Panc1 (cell line): ENCODE measurements around the gene CMKLR1. TPM values are rescaled to one million over a fixed set of nuclear protein-coding genes. Genes with fewer than 3 reads are reported as not detected.

ENCODE experiments used
- ATAC-seq: fragments of 200-7000 bp; cut with Tn5 transposase; 2 replicates; pipeline ENCODE4 v1.9.1; 2020; ENCODE audit warnings: mild to moderate bottlenecking, moderate library complexity
- BruUV-seq: library from RNA; stranded (reverse); fragments of 400-500 nt; replicated peaks from 2 replicates; lab custom pipeline; 2021; lab: Mats Ljungman, UMichigan
- CTCF ChIA-PET: fragments of 300-600 bp; sonication (Branson Sonifier 250); formaldehyde crosslinking; loops from one replicate; lab custom pipeline; 2022; ENCODE audit warnings: antibody characterized with exemption; lab: Charles Lee
- POLR2A ChIA-PET: fragments of 300-600 bp; sonication (Branson Sonifier 250); formaldehyde crosslinking; loops from one replicate; lab custom pipeline; 2022; ENCODE audit warnings: antibody characterized with exemption; lab: Charles Lee
- DNase-seq: peaks from one replicate; pipeline ENCODE4 v3.0.0-alpha.2; 2010; ENCODE audit warnings: low read depth, low spot score
- H3K27ac ChIP-seq: 2 replicates; pipeline ENCODE4 v1.5.1; 2011; ENCODE audit warnings: mild to moderate bottlenecking, low read length, inconsistent platforms
- H3K27me3 ChIP-seq: fragments of 200-500 bp; sonication (Bioruptor generic); 2 replicates; pipeline ENCODE4 v1.6.0; 2014; ENCODE audit warnings: low read length, inconsistent platforms; ENCODE audit not compliant: control insufficient read depth, insufficient read depth
- H3K36me3 ChIP-seq: fragments of 200-500 bp; sonication (Bioruptor generic); 2 replicates; pipeline ENCODE4 v1.5.1; 2014; ENCODE audit warnings: inconsistent platforms, mild to moderate bottlenecking, low read length, moderate library complexity; ENCODE audit not compliant: control insufficient read depth, insufficient read depth
- H3K4me1 ChIP-seq: 2 replicates; pipeline ENCODE4 v1.5.1; 2011; ENCODE audit warnings: inconsistent platforms, mild to moderate bottlenecking, low read length, moderate library complexity; ENCODE audit not compliant: control insufficient read depth, insufficient read depth
- H3K4me3 ChIP-seq, 2 experiments: 2 replicates each; pipeline ENCODE4 v1.5.1; 2011 to 2012; ENCODE audit warnings: low read depth in 2 of 2, low read length in 2 of 2, mild to moderate bottlenecking in 2 of 2, inconsistent platforms in 1 of 2, moderate library complexity in 1 of 2
- H3K9me3 ChIP-seq: fragments of 200-500 bp; sonication (Bioruptor generic); 2 replicates; pipeline ENCODE4 v1.5.1; 2014; ENCODE audit warnings: low read depth, mild to moderate bottlenecking, inconsistent platforms, low read length, moderate library complexity; ENCODE audit not compliant: control insufficient read depth, insufficient read depth
- POLR2AphosphoS5 ChIP-seq: IDR thresholded peaks from 2 replicates; pipeline ENCODE4 v1.6.1; 2012; ENCODE audit warnings: mild to moderate bottlenecking, low read depth, low read length, moderate library complexity
- SIN3A ChIP-seq: IDR thresholded peaks from 2 replicates; pipeline ENCODE4 v1.6.1; 2012; ENCODE audit warnings: low read depth, mild to moderate bottlenecking, low read length, moderate library complexity, borderline replicate concordance; ENCODE audit not compliant: insufficient read depth
- TCF7L2 ChIP-seq: IDR thresholded peaks from 2 replicates; pipeline ENCODE4 v1.6.1; 2011; ENCODE audit warnings: mild to moderate bottlenecking, low read depth, low read length, inconsistent platforms
- in situ Hi-C: cut with HindIII; loops from 2 replicates; pipeline ENCODE4 v1.10.0; 2016; ENCODE audit warnings: low sequenced_read_pairs, low pct_unique_long_range_greater_than_20kb
- intact Hi-C: fragments of 100-400 bp; cut with micrococcal nuclease; formaldehyde crosslinking; loops from one replicate; pipeline ENCODE4 v1.10.0; 2022; ENCODE audit not compliant: unreplicated experiment
- total RNA-seq: library from RNA; stranded (reverse); gene quantifications from one replicate; pipeline ENCODE4 v1.2.1, GENCODE V29; 2021; ENCODE audit not compliant: unreplicated experiment
- TF ChIP-seq, protein P1 (sequence below): fragments of 450-650 bp; IDR thresholded peaks from 2 replicates; pipeline ENCODE4 v1.5.1; 2017; ENCODE audit warnings: mild to moderate bottlenecking
- TF ChIP-seq, protein P2 (sequence below), 2 experiments: IDR thresholded peaks; 2 replicates each; pipeline ENCODE4 v1.6.1; 2011 to 2012; ENCODE audit warnings: low read depth in 2 of 2, control low read depth in 1 of 2, low read length in 1 of 2, mild to moderate bottlenecking in 1 of 2, moderate library complexity in 1 of 2; ENCODE audit not compliant: insufficient read depth in 1 of 2

Gene CMKLR1
- total RNA-seq, 1 experiment from 2014 or later: 0.03 TPM

DNA sequence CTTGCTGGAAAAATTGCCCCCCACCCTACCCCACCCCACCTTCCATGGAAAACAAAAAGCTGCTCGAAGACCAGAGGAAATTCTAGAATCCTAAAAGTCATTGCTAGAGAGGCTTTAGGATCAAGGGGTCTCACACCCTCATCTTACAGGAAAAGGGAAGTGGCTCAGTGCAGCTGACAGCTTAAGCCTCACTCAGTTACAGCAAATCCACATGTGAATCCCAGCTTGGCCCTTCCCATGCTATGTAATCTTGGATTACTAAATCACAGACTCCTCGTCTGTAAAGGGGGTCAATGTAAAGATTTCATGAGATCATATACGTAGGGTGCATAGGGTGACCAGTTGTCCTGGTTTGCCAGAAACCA lies 25.9 kb downstream of the CMKLR1 start:
- Histone ChIP-seq H3K9me3 (no peaks in the 10 kb centered on the region), H3K36me3 (no peaks in the 10 kb centered on the region), H3K4me3 (no peak overlapping the region), H3K4me1 (no peaks in the 10 kb centered on the region; the same call in 1 of the 2 replicates), H3K27ac (no peak overlapping the region), H3K27me3 (0 out of 2 replicates have a peak, but pooled peaks cover 1% of the 10 kb centered on the region)
- BruUV-seq: no TSS peak
- POLR2A ChIA-PET: no interaction called here
- in situ Hi-C loops (no loop called here), intact Hi-C loops (no loop called here)
- TF ChIP-seq, protein P1, sequence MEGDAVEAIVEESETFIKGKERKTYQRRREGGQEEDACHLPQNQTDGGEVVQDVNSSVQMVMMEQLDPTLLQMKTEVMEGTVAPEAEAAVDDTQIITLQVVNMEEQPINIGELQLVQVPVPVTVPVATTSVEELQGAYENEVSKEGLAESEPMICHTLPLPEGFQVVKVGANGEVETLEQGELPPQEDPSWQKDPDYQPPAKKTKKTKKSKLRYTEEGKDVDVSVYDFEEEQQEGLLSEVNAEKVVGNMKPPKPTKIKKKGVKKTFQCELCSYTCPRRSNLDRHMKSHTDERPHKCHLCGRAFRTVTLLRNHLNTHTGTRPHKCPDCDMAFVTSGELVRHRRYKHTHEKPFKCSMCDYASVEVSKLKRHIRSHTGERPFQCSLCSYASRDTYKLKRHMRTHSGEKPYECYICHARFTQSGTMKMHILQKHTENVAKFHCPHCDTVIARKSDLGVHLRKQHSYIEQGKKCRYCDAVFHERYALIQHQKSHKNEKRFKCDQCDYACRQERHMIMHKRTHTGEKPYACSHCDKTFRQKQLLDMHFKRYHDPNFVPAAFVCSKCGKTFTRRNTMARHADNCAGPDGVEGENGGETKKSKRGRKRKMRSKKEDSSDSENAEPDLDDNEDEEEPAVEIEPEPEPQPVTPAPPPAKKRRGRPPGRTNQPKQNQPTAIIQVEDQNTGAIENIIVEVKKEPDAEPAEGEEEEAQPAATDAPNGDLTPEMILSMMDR: no peak
- TF ChIP-seq, protein P2, sequence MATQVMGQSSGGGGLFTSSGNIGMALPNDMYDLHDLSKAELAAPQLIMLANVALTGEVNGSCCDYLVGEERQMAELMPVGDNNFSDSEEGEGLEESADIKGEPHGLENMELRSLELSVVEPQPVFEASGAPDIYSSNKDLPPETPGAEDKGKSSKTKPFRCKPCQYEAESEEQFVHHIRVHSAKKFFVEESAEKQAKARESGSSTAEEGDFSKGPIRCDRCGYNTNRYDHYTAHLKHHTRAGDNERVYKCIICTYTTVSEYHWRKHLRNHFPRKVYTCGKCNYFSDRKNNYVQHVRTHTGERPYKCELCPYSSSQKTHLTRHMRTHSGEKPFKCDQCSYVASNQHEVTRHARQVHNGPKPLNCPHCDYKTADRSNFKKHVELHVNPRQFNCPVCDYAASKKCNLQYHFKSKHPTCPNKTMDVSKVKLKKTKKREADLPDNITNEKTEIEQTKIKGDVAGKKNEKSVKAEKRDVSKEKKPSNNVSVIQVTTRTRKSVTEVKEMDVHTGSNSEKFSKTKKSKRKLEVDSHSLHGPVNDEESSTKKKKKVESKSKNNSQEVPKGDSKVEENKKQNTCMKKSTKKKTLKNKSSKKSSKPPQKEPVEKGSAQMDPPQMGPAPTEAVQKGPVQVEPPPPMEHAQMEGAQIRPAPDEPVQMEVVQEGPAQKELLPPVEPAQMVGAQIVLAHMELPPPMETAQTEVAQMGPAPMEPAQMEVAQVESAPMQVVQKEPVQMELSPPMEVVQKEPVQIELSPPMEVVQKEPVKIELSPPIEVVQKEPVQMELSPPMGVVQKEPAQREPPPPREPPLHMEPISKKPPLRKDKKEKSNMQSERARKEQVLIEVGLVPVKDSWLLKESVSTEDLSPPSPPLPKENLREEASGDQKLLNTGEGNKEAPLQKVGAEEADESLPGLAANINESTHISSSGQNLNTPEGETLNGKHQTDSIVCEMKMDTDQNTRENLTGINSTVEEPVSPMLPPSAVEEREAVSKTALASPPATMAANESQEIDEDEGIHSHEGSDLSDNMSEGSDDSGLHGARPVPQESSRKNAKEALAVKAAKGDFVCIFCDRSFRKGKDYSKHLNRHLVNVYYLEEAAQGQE (IDR thresholded peaks at IDR 0.05; ENCODE audit: insufficient read depth in 1 of 2, low read depth in 2 of 2, low read length in 1 of 2): no peak
- TF ChIP-seq SIN3A (no peak), TCF7L2 (no peak), POLR2AphosphoS5 (no peak)
- CTCF ChIA-PET: interaction anchor here (0.6 kb wide), 1 partner anchor 89 kb away, joined by 4 read pairs; no protein-coding TSS in a partner anchor
- 0 out of 2 replicates have a peak, but pooled peaks have one; percentile 36 for ATAC-seq
- no peak for DNase-seq

- in situ Hi-C loops: no loop called here
- no peak overlapping the region for H3K27ac ChIP-seq
- intact Hi-C loops: no loop called here
- POLR2A ChIA-PET: no interaction called here
- H3K4me1 ChIP-seq: no peaks in the 10 kb centered on the region; the same call in 1 of the 2 replicates
- CTCF ChIA-PET: interaction anchor here (0.6 kb wide), 1 partner anchor 90 kb away, joined by 4 read pairs; no protein-coding TSS in a partner anchor
- DNase-seq (no peak), ATAC-seq (peak; percentile 47; the same call in 1 of the 2 replicates)
- no TSS peak for BruUV-seq
- no peaks in the 10 kb centered on the region for H3K27me3 ChIP-seq
- H3K36me3 ChIP-seq: no peaks in the 10 kb centered on the region
- TF ChIP-seq, protein P1: no peak
- TF ChIP-seq POLR2AphosphoS5 (no peak), SIN3A (no peak), TCF7L2 (no peak)
- TF ChIP-seq, protein P2 (IDR thresholded peaks at IDR 0.05; ENCODE audit: insufficient read depth in 1 of 2, low read depth in 2 of 2, low read length in 1 of 2): no peak
- no peaks in the 10 kb centered on the region for H3K9me3 ChIP-seq
- H3K4me3 ChIP-seq: no peak overlapping the region
These were observed 26.4 kb downstream of the CMKLR1 start for GRCh38 chr12:108312693-108313189.
